22Rv1 (cell line): Measurements from ENCODE around the gene URAD.
"Not testable (repeated sequence)": the region's sequence is repeated elsewhere in the genome, so short reads cannot be mapped to it uniquely, and the experiment has no call there.

Experiments used
- H3K27ac ChIP-seq: fragments of 450-650 bp; 2 replicates; pipeline ENCODE4 v1.5.1; 2017
- ZFX ChIP-seq: fragments of 450-650 bp; IDR thresholded peaks from 2 replicates; pipeline ENCODE4 v1.6.1; 2017; ENCODE audit warnings: antibody characterized with exemption, borderline replicate concordance
- TF ChIP-seq, protein P1 (sequence below): fragments of 450-650 bp; IDR thresholded peaks from 2 replicates; pipeline ENCODE4 v1.5.1; 2017; ENCODE audit warnings: mild to moderate bottlenecking

Gene URAD

DNA sequence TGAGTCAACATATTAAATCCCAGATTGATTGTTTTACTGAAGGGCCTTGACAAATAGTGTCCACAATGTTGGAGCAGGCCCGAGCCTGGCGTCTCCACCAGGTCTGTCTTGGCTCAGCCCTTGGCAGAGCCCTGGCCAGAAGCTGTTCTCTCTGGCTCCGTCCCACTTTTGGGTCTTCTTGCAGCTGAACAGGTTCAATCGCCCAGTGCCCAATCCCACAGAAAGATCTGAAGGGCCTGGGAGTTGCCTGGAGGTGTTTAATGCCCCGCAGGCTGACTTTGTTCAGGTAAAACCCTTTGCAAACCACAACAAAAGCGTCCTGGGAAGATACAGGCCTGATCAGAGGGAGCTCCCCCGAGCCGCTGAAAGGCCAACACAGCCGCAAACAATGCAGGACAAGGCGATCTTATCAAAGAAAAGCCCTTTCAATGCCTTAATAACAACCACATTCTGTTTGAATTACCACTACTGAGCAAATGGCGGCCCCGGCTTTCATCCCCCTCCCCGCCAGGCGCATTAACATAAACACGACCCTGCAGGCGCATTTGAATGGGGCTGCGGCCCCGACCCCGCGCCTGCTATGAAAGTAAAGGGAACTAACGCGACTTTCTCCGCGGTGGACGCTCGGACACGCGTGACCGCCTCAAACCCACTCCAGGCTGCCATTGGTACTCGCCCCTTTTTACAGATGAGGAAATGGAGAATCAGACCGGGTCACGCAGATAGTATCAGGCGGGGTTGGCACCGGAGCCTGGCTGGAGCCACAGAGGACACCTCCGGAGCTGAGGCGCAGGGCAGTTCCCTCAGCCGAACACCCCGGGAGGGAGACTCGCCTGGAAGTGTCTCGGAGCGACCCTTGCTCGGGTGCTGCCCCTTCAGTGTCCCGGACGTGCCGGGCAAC lies 22.5 kb downstream of the URAD start:
- H3K27ac ChIP-seq, result no peak overlapping the region
- TF ChIP-seq, protein P1, sequence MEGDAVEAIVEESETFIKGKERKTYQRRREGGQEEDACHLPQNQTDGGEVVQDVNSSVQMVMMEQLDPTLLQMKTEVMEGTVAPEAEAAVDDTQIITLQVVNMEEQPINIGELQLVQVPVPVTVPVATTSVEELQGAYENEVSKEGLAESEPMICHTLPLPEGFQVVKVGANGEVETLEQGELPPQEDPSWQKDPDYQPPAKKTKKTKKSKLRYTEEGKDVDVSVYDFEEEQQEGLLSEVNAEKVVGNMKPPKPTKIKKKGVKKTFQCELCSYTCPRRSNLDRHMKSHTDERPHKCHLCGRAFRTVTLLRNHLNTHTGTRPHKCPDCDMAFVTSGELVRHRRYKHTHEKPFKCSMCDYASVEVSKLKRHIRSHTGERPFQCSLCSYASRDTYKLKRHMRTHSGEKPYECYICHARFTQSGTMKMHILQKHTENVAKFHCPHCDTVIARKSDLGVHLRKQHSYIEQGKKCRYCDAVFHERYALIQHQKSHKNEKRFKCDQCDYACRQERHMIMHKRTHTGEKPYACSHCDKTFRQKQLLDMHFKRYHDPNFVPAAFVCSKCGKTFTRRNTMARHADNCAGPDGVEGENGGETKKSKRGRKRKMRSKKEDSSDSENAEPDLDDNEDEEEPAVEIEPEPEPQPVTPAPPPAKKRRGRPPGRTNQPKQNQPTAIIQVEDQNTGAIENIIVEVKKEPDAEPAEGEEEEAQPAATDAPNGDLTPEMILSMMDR, result no peak
- TF ChIP-seq ZFX, result no peak

DNA sequence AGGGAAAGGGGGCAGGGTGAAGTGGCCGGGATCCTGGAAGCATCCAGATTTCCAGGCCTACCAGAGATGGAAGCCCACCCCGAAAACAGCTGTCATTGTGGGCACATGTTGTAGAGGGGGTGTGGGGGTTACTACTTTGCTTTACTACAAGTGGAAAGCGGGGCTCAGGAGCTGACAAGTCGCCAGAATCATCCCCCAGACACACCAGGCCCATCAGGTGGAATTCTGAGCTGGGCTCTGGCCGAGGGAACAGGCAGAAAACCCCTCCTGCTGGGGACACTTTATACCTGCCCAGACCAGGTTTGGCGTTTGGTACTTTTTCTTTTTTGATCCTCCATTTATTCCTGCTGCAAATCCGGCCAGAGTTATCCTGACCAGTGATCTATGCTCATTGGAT lies 23.2 kb downstream of the URAD start:
- no peak overlapping the region for H3K27ac ChIP-seq
- TF ChIP-seq, protein P1, result no peak
- TF ChIP-seq ZFX, result no peak

DNA sequence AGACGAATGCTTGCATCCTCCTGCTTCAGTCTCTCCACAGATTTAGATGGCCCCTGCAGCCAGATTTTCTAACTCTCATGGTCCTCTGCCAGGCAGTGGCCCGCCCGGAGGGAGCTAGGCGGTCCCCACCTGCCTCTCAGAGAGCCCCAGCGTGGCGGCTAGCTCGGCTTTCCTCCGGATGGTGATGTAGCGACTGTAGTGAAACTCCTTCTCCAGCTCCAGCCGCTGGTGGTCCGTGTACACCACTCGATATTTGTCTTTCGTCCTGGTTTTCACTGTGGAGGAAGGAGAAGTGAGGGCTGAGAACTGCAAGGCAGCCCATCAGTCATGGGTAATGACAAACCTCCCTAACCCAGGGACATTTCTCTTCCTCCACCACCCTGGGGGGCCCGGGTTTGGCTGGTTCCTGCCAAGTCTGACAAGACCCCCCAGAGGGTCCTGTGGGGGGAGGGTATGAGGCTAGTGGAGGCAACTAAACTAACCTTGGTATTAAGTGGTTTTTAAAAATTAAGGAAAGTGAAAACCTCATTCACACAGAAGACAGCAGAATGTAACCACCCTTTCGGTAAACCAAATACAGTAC lies 23.7 kb downstream of the URAD start:
- H3K27ac ChIP-seq, result no peak overlapping the region
- TF ChIP-seq ZFX, result no peak
- TF ChIP-seq, protein P1, result no peak

DNA sequence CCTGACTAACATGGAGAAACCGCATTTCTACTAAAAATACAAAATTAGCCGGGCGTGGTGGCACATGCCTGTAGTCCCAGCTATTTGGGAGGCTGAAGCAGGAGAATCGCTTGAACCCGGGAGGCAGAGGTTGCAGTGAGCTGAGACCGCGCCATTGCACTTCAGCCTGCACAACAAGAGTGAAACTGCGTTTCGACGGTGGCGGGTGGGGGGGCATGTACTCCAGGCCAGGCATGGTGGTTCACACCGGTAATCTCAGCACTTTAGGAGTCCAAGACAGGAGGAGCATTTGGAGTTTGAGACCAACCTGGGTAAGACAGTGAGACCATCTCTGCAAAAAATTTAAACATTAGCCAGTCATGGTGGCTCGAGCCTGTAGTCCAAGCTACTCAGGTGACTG lies 24.3 kb downstream of the URAD start:
- not testable (repeated sequence) for H3K27ac ChIP-seq

DNA sequence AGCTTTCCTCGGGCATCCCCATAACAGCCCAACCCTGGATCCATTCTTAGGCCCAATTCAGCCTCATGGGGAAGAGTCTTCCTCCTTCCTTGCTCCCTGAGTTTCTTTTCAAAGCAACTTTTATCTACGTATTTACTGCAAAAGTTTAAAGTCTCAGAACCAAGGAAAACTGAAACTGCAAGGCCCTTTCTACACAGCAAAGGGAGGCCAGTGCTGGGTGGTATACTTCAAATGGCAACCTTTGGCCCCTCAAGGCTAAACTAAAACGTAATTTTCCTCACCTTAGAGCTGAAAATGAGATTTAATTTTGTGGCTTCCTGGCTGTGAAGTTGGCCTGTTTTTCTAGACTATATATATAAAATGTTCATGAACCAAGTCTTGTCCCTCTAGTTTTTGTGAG lies 25.0 kb downstream of the URAD start:
- no peak for TF ChIP-seq ZFX
- TF ChIP-seq, protein P1, result no peak
- no peak overlapping the region for H3K27ac ChIP-seq

DNA sequence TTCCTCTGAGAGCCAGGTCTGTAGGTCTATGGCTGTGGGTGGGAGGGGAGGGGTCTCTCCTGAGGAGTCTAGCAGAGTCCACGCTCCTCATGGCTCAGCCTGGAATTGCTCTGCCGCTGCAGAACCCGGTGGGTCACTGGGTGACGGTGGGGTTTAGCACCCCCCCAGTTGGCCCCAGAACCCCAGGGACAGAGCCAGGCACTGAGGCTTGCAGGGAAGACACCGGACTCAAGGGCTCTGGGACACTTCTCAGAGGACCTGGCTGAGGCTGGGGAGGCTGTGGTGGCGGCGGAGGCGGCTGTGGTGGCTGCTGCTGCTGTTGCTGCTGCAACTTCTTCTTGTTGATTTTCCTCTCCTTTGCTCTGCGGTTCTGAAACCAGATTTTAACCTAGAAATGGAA lies 25.5 kb downstream of the URAD start:
- no peak for TF ChIP-seq ZFX
- TF ChIP-seq, protein P1, result no peak

DNA sequence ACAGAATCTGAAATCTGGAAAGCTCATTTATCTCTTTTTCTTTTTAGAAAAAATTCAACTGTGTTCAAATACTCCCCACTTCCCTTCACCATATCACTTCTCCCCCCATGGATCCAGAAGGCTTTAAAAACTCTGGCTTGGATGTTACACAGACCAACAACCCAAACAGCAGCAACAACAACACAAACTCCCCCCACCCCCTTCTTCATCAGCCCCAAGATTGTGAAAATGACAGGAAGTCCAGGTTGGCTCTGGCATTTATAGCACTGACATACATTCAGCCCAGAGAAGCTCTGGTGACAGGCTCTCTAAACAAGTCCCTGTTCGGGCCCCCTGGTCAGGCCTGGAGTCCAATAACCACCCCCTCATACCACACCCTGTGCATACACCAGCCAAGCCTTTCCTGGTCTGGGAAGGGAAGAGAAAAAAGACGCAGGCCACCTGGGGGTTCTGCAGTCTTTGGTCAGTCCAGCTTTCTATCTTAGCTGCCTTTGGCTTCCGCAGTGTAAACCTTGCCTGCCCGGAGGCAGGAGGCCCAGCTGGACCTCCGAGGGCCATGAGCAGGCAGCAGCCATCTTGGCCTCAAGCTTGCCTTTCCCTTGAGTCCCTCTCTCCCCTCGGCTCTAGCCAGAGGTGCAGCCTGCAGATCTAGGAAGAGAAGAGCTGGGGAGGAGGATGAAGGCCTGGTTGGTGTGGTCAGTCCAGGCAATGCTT lies 26.2 kb downstream of the URAD start:
- no peak overlapping the region for H3K27ac ChIP-seq
- no peak for TF ChIP-seq ZFX
- TF ChIP-seq, protein P1, result no peak

More for the DNA sequence above, 25.5 kb downstream of the URAD start:
- no peak overlapping the region for H3K27ac ChIP-seq
